Heart right ventricle (tissue), 16 donors: Measurements from ENCODE around the gene CDCA3. TPM values are rescaled to one million over a fixed set of nuclear protein-coding genes. Genes with fewer than 3 reads are reported as not detected.

Experiments
- ATAC-seq, 8 donors: fragments of 200-7000 bp; cut with Tn5 transposase; one replicate each; pipeline ENCODE4 v1.9.1; 2020; ENCODE audit warnings: mild to moderate bottlenecking in 8 of 8, moderate library complexity in 8 of 8, moderate number of reproducible peaks in 1 of 8
- DNase-seq, 2 donors: peaks; one replicate each; pipeline ENCODE4 v3.0.0-alpha.2; 2020
- H3K27ac ChIP-seq, 10 donors: fragments of 200-600 bp; sonication (generic) in 2 of 10; one replicate each; pipeline versions ENCODE4 v1.5.0 to v1.8.0; 2020 to 2022; ENCODE audit warnings: mild to moderate bottlenecking in 3 of 10
- H3K27me3 ChIP-seq, 7 donors: fragments of 200-600 bp; one replicate each; pipeline ENCODE4 v1.8.0; 2021 to 2022; ENCODE audit warnings: mild to moderate bottlenecking in 2 of 7
- H3K36me3 ChIP-seq, 9 donors: fragments of 200-600 bp; sonication (generic) in 1 of 9; one replicate each; pipeline versions ENCODE4 v1.5.0 to v1.8.0; 2020 to 2022; ENCODE audit warnings: mild to moderate bottlenecking in 2 of 9
- H3K4me1 ChIP-seq, 9 donors: fragments of 200-600 bp; sonication (generic) in 1 of 9; one replicate each; pipeline versions ENCODE4 v1.5.0 to v1.8.0; 2020 to 2022; ENCODE audit warnings: mild to moderate bottlenecking in 4 of 9
- H3K4me3 ChIP-seq, 10 donors: fragments of 200-600 bp; sonication (generic) in 2 of 10; one replicate each; pipeline versions ENCODE4 v1.5.0 to v1.8.0; 2020 to 2022; ENCODE audit warnings: mild to moderate bottlenecking in 7 of 10, moderate library complexity in 2 of 10
- H3K9me3 ChIP-seq, 11 donors: fragments of 200-600 bp in 10 of 11; sonication (generic) in 2 of 11; one replicate each; pipeline versions ENCODE4 v1.5.0 to v1.8.0; 2013 to 2022; ENCODE audit warnings: mild to moderate bottlenecking in 2 of 11, control low read depth in 1 of 11, moderate library complexity in 1 of 11
- CTCF ChIP-seq, 9 donors: fragments of 200-600 bp; sonication (generic) in 2 of 9; IDR thresholded peaks; one replicate each; pipeline versions ENCODE4 v1.5.0 to v1.8.0; 2021 to 2022; ENCODE audit warnings: antibody characterized with exemption in 9 of 9, mild to moderate bottlenecking in 5 of 9, moderate library complexity in 1 of 9
- WGBS, 2 donors: extraction: QIAGEN DNeasy Blood & Tissue Kit; methylation state at CpG; one replicate each; pipeline ENCODE4 v1.1.7; 2013; ENCODE audit warnings: inconsistent platforms in 1 of 2; 5-methylcytosine and 5-hydroxymethylcytosine counted together
- intact Hi-C, 10 donors: fragments of 100-400 bp; cut with DNase I; formaldehyde crosslinking; loops; one replicate each; pipeline versions ENCODE4 v1.11.1 to v1.14.2; 2022
- polyA plus RNA-seq, 2 donors: library from polyadenylated mRNA; stranded (reverse); fragments of 200-250 nt; gene quantifications; one replicate each; pipeline ENCODE4 v1.2.3, GENCODE V29; 2013
- total RNA-seq, 10 donors: library from RNA; stranded (reverse); fragmentation: NEBNext Ultra II Directional in 3 of 10; extraction: Animal tissue kit (Norgen Biotek cat#: 25700) in 3 of 10; gene quantifications; one replicate each; pipeline versions ENCODE4 v1.2.1 to v1.2.4, GENCODE V29; 2021 to 2023
- donor health status: Arrhythmogenic right ventricular cardiomyopathy.
- donor health status: ischemic (EF 13 %, LVEDD 7.1; RV severe dilation, severe dysfunction).
- donor health status: healthy with polysubstance abuse.
- donor health status: DM: no; HTN: yes; CAD: no.
- donor health status: DM: no; HTN: no; CAD: no.
- donor health status: ischemic (EF 25% LVEDD 6.9; RV normal size, moderate dysfunction).
- donor health status: ischemic (EF 25% LVEDD 5.7; RV mildly dilated, moderate dysfunction).
- donor health status: healthy.
- donor health status: DM: yes; HTN: yes; CAD: no.
- donor health status: Ischemic cardiomyopathy.
- donor health status: ischemic (EF 35%, LVEDD 5.7; RV mildly dilated, moderate dysfunction).
- donor health status: nonischemic (EF 11% LVEDD 7.7; RV severe dilation, severe dysfunction).
- donor health status: DM: yes; HTN: yes; CAD: no.
- donor health status: PGD.
- donor health status: ischemic (EF 29% LVEDD 5.4; RV normal size, mild dysfunction).
- donor health status: nonischemic (EF 23%, LVEDD 6.1; RV moderate dilation, normal function).

Gene CDCA3
- total and polyA plus RNA-seq, 12 donors = 0.22 to 4.0 (median 0.55) TPM; not detected in 1

GRCh38 chr12:6809056-6809455 is 42.0 kb downstream of the CDCA3 start:
- Histone ChIP-seq H3K27me3 (peaks cover 0 to 2% (median 0%) of the 10 kb centered on the region in 7 donors), H3K27ac (no peak overlapping the region), H3K9me3 (no peaks in the 10 kb centered on the region), H3K36me3 (peaks cover 0 to 3% (median 0%) of the 10 kb centered on the region in 9 donors), H3K4me1 (peaks cover 0 to 7% (median 0%) of the 10 kb centered on the region in 9 donors), H3K4me3 (no peak overlapping the region)
- no peak for ATAC-seq
- no peak for TF ChIP-seq CTCF (IDR thresholded peaks at IDR 0.05)
- WGBS, 2 donors = 82% methylated on average over 10 of the region's 10 CpGs
- DNase-seq = no peak
- intact Hi-C loops = no loop called here

GRCh38 chr12:6807170-6807569 is 43.9 kb downstream of the CDCA3 start:
- H3K36me3 ChIP-seq = peaks cover 0 to 12% (median 0%) of the 10 kb centered on the region in 9 donors
- intact Hi-C loops = no loop called here
- 87 to 89% methylated on average over 1 of the region's 1 CpG for WGBS, 2 donors
- H3K27me3 ChIP-seq = no peaks in the 10 kb centered on the region
- H3K9me3 ChIP-seq = no peaks in the 10 kb centered on the region
- H3K4me3 ChIP-seq = no peak overlapping the region
- peaks cover 0 to 4% (median 0%) of the 10 kb centered on the region in 9 donors for H3K4me1 ChIP-seq
- no peak for ATAC-seq
- DNase-seq = no peak
- no peak for TF ChIP-seq CTCF (IDR thresholded peaks at IDR 0.05)
- H3K27ac ChIP-seq = no peak overlapping the region

GRCh38 chr12:6799147-6799546 is 51.9 kb downstream of the CDCA3 start:
- DNase-seq = no peak
- H3K4me3 ChIP-seq = no peak overlapping the region
- no peak overlapping the region for H3K27ac ChIP-seq
- H3K36me3 ChIP-seq = peaks cover 0 to 61% (median 0%) of the 10 kb centered on the region in 9 donors
- H3K9me3 ChIP-seq = no peaks in the 10 kb centered on the region
- H3K4me1 ChIP-seq = no peaks in the 10 kb centered on the region
- intact Hi-C loops = no loop called here
- WGBS, 2 donors = 86 to 88% methylated on average over 5 of the region's 5 CpGs
- TF ChIP-seq CTCF (IDR thresholded peaks at IDR 0.05) = no peak
- peaks cover 0 to 4% (median 0%) of the 10 kb centered on the region in 7 donors for H3K27me3 ChIP-seq
- ATAC-seq = no peak

Other genes with a start within 250 kb of the CDCA3 start
- 100 to 1,000 TPM; 125 to 201 (median 153) TPM for gene CHD4, start 243.9 kb downstream of the CDCA3 start, total RNA-seq
- 100 to 1,000 TPM; 129 to 265 TPM for gene CHD4, start 243.9 kb downstream of the CDCA3 start, polyA plus RNA-seq
- gene LPAR5, start 215.3 kb downstream of the CDCA3 start, total RNA-seq = 10 to 100 TPM in 1 of 10 donors, 1 to 10 TPM in 9; 2.1 to 10.0 (median 4.4) TPM
- gene LPAR5, start 215.3 kb downstream of the CDCA3 start, polyA plus RNA-seq = 1 to 10 TPM; 1.7 to 4.4 TPM
- gene ACRBP, start 203.9 kb downstream of the CDCA3 start, total RNA-seq = 1 to 10 TPM in 4 of 10 donors, under 1 TPM in 5, not detected in 1; 0.25 to 4.1 (median 0.79) TPM
- under 1 TPM; 0.29 to 0.43 TPM for gene ACRBP, start 203.9 kb downstream of the CDCA3 start, polyA plus RNA-seq
- 10 to 100 TPM; 17.7 to 32.5 (median 22.6) TPM for gene ING4, start 188.2 kb downstream of the CDCA3 start, total RNA-seq
- gene ING4, start 188.2 kb downstream of the CDCA3 start, polyA plus RNA-seq = 10 to 100 TPM; 20.0 to 25.5 TPM
- 10 to 100 TPM; 25.1 to 36.0 (median 29.0) TPM for gene ZNF384, start 161.9 kb downstream of the CDCA3 start, total RNA-seq
- 10 to 100 TPM; 17.6 to 23.7 TPM for gene ZNF384, start 161.9 kb downstream of the CDCA3 start, polyA plus RNA-seq
- gene PIANP, start 150.5 kb downstream of the CDCA3 start, total RNA-seq = under 1 TPM in 4 of 10 donors, not detected in 6; 0.12 to 0.54 (median 0.25) TPM
- under 1 TPM; 0.22 to 0.58 TPM for gene PIANP, start 150.5 kb downstream of the CDCA3 start, polyA plus RNA-seq
- 10 to 100 TPM; 67.4 to 89.8 (median 77.9) TPM for gene COPS7A, start 127.2 kb downstream of the CDCA3 start, total RNA-seq
- 10 to 100 TPM; 31.1 to 91.5 TPM for gene COPS7A, start 127.2 kb downstream of the CDCA3 start, polyA plus RNA-seq
- 100 to 1,000 TPM; 135 to 182 (median 148) TPM for gene MLF2, start 98.1 kb downstream of the CDCA3 start, total RNA-seq
- gene MLF2, start 98.1 kb downstream of the CDCA3 start, polyA plus RNA-seq = 100 to 1,000 TPM; 108 to 197 TPM
- 100 to 1,000 TPM in 5 of 10 donors, 10 to 100 TPM in 5; 73.3 to 194 (median 96.0) TPM for gene PTMS, start 84.9 kb downstream of the CDCA3 start, total RNA-seq
- gene PTMS, start 84.9 kb downstream of the CDCA3 start, polyA plus RNA-seq = 100 to 1,000 TPM; 289 to 361 TPM
- gene LAG3, start 78.8 kb downstream of the CDCA3 start, total RNA-seq = 1 to 10 TPM in 1 of 10 donors, under 1 TPM in 7, not detected in 2; 0.16 to 2.1 (median 0.26) TPM
- 1 to 10 TPM in 1 of 2 donors, under 1 TPM in 1; 0.13 to 1.2 TPM for gene LAG3, start 78.8 kb downstream of the CDCA3 start, polyA plus RNA-seq
- 10 to 100 TPM in 2 of 10 donors, 1 to 10 TPM in 8; 2.8 to 44.3 (median 5.0) TPM for gene CD4, start 61.8 kb downstream of the CDCA3 start, total RNA-seq
- 1 to 10 TPM; 2.6 to 3.2 TPM for gene CD4, start 61.8 kb downstream of the CDCA3 start, polyA plus RNA-seq
- 1 to 10 TPM; 1.8 to 5.7 (median 3.8) TPM for gene GPR162, start 29.5 kb downstream of the CDCA3 start, total RNA-seq
- gene GPR162, start 29.5 kb downstream of the CDCA3 start, polyA plus RNA-seq = 10 to 100 TPM in 1 of 2 donors, 1 to 10 TPM in 1; 7.0 to 16.8 TPM
- 10 to 100 TPM in 9 of 10 donors, 1 to 10 TPM in 1; 6.4 to 24.6 (median 16.0) TPM for gene P3H3, start 22.9 kb downstream of the CDCA3 start, total RNA-seq
- 10 to 100 TPM; 12.5 to 37.8 TPM for gene P3H3, start 22.9 kb downstream of the CDCA3 start, polyA plus RNA-seq
- gene GNB3, start 10.4 kb downstream of the CDCA3 start, total RNA-seq = 10 to 100 TPM in 2 of 10 donors, 1 to 10 TPM in 8; 2.4 to 14.6 (median 7.5) TPM
- gene GNB3, start 10.4 kb downstream of the CDCA3 start, polyA plus RNA-seq = 10 to 100 TPM in 1 of 2 donors, 1 to 10 TPM in 1; 1.9 to 15.0 TPM
- 10 to 100 TPM; 64.8 to 95.5 (median 74.1) TPM for gene USP5, start 864 bp upstream of the CDCA3 start, total RNA-seq
- 10 to 100 TPM; 17.6 to 37.4 TPM for gene USP5, start 864 bp upstream of the CDCA3 start, polyA plus RNA-seq
- 1,000 to 10,000 TPM in 1 of 10 donors, 100 to 1,000 TPM in 9; 739 to 1,044 (median 839) TPM for gene TPI1, start 16.2 kb upstream of the CDCA3 start, total RNA-seq
- gene TPI1, start 16.2 kb upstream of the CDCA3 start, polyA plus RNA-seq = 1,000 to 10,000 TPM in 1 of 2 donors, 100 to 1,000 TPM in 1; 367 to 1,432 TPM
- gene SPSB2, start 22.0 kb upstream of the CDCA3 start, total RNA-seq = 1 to 10 TPM; 2.0 to 5.6 (median 3.4) TPM
- 1 to 10 TPM; 5.4 to 5.6 TPM for gene SPSB2, start 22.0 kb upstream of the CDCA3 start, polyA plus RNA-seq
- 10 to 100 TPM in 6 of 10 donors, 1 to 10 TPM in 4; 6.5 to 16.1 (median 11.0) TPM for gene LRRC23, start 53.5 kb upstream of the CDCA3 start, total RNA-seq
- gene LRRC23, start 53.5 kb upstream of the CDCA3 start, polyA plus RNA-seq = 10 to 100 TPM; 12.6 to 16.6 TPM
- 10 to 100 TPM in 8 of 10 donors, 1 to 10 TPM in 2; 6.3 to 68.4 (median 14.4) TPM for gene ENO2, start 63.3 kb upstream of the CDCA3 start, total RNA-seq
- 10 to 100 TPM; 19.2 to 19.3 TPM for gene ENO2, start 63.3 kb upstream of the CDCA3 start, polyA plus RNA-seq
- gene ATN1, start 76.7 kb upstream of the CDCA3 start, total RNA-seq = 10 to 100 TPM; 54.7 to 96.7 (median 65.8) TPM
- 10 to 100 TPM; 48.7 to 92.5 TPM for gene ATN1, start 76.7 kb upstream of the CDCA3 start, polyA plus RNA-seq
- not detected for gene RNU7-1, start 92.5 kb upstream of the CDCA3 start, total RNA-seq
- not detected for gene RNU7-1, start 92.5 kb upstream of the CDCA3 start, polyA plus RNA-seq
- gene C12orf57, start 92.7 kb upstream of the CDCA3 start, total RNA-seq = 100 to 1,000 TPM; 134 to 213 (median 167) TPM
- gene C12orf57, start 92.7 kb upstream of the CDCA3 start, polyA plus RNA-seq = 100 to 1,000 TPM; 182 to 654 TPM
- 10 to 100 TPM in 2 of 10 donors, 1 to 10 TPM in 8; 2.9 to 32.5 (median 5.3) TPM for gene PTPN6, start 100.1 kb upstream of the CDCA3 start, total RNA-seq
- gene PTPN6, start 100.1 kb upstream of the CDCA3 start, polyA plus RNA-seq = 10 to 100 TPM in 1 of 2 donors, 1 to 10 TPM in 1; 8.1 to 12.1 TPM
- 100 to 1,000 TPM; 139 to 203 (median 160) TPM for gene PHB2, start 119.4 kb upstream of the CDCA3 start, total RNA-seq
- gene PHB2, start 119.4 kb upstream of the CDCA3 start, polyA plus RNA-seq = 100 to 1,000 TPM; 102 to 178 TPM
- 10 to 100 TPM; 33.5 to 42.1 (median 38.3) TPM for gene EMG1, start 119.6 kb upstream of the CDCA3 start, total RNA-seq
- gene EMG1, start 119.6 kb upstream of the CDCA3 start, polyA plus RNA-seq = 10 to 100 TPM; 13.8 to 31.4 TPM
- 10 to 100 TPM; 19.9 to 65.8 (median 34.1) TPM for gene LPCAT3, start 167.2 kb upstream of the CDCA3 start, total RNA-seq
- gene LPCAT3, start 167.2 kb upstream of the CDCA3 start, polyA plus RNA-seq = 10 to 100 TPM; 36.4 to 41.2 TPM
- gene C1S, start 209.4 kb upstream of the CDCA3 start, total RNA-seq = 100 to 1,000 TPM in 3 of 10 donors, 10 to 100 TPM in 7; 25.1 to 151 (median 51.6) TPM
- 10 to 100 TPM; 53.4 to 64.9 TPM for gene C1S, start 209.4 kb upstream of the CDCA3 start, polyA plus RNA-seq
- 100 to 1,000 TPM in 4 of 10 donors, 10 to 100 TPM in 6; 19.9 to 238 (median 59.0) TPM for gene C1R, start 241.2 kb upstream of the CDCA3 start, total RNA-seq
- gene C1R, start 241.2 kb upstream of the CDCA3 start, polyA plus RNA-seq = 100 to 1,000 TPM in 1 of 2 donors, 10 to 100 TPM in 1; 73.0 to 209 TPM